Esophagus squamous epithelium (tissue), 4 donors: ENCODE measurements around the gene ILK.

Experiments used
- POLR2A ChIP-seq, 4 donors: fragments of 450-650 bp; IDR thresholded peaks; one replicate each; pipeline ENCODE4 v1.6.1; 2017; ENCODE audit warnings: antibody characterized with exemption in 4 of 4, mild to moderate bottlenecking in 4 of 4, moderate library complexity in 3 of 4
- TF ChIP-seq, protein P1 (sequence below), 6 experiments: fragments of 450-650 bp in 4 of 6; fragments of 200-600 bp in 2 of 6; sonication (generic) in 2 of 6; IDR thresholded peaks; one replicate each; pipeline ENCODE4 v1.5.1; 2016 to 2019; ENCODE audit warnings: antibody characterized with exemption in 6 of 6, mild to moderate bottlenecking in 4 of 6, moderate library complexity in 4 of 6

DNA sequence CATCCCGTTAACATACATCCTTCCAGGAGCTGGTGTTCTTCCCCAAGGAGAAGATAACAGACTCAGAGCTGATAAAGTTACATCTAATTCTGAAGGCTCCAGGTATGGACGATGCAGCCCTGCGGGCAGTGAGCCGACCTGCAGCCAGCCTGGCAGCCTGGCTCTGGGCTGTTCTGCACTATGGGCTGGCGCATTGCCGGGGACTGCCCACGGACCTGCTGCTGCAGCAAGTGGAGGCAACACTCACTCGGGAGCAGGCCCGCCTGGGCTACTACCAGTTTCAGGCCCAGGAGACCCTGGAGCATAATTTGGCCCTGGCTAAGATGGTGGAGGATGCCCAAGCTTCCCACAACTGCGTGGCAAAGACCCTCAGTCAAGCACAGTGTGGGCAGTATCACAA lies 39.9 kb upstream of the ILK start:
- TF ChIP-seq, protein P1, sequence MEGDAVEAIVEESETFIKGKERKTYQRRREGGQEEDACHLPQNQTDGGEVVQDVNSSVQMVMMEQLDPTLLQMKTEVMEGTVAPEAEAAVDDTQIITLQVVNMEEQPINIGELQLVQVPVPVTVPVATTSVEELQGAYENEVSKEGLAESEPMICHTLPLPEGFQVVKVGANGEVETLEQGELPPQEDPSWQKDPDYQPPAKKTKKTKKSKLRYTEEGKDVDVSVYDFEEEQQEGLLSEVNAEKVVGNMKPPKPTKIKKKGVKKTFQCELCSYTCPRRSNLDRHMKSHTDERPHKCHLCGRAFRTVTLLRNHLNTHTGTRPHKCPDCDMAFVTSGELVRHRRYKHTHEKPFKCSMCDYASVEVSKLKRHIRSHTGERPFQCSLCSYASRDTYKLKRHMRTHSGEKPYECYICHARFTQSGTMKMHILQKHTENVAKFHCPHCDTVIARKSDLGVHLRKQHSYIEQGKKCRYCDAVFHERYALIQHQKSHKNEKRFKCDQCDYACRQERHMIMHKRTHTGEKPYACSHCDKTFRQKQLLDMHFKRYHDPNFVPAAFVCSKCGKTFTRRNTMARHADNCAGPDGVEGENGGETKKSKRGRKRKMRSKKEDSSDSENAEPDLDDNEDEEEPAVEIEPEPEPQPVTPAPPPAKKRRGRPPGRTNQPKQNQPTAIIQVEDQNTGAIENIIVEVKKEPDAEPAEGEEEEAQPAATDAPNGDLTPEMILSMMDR (IDR thresholded peaks at IDR 0.05): no peak
- no peak for TF ChIP-seq POLR2A (IDR thresholded peaks at IDR 0.05)
